Neural crest cell (in vitro differentiated cells): ENCODE results near the gene EIF3I. TPM values are rescaled to one million over a fixed set of nuclear protein-coding genes. Genes with fewer than 3 reads are reported as not detected.
"Not testable (repeated sequence)": the region's sequence is repeated elsewhere in the genome, so short reads cannot be mapped to it uniquely, and the experiment has no call there.

ENCODE experiments used
- DNase-seq: peaks from one replicate; pipeline ENCODE4 v3.0.0; 2021; ENCODE audit warnings: low read depth, mixed read lengths, low spot score
- H3K27ac Mint-ChIP-seq: one replicate; pipeline ENCODE4 v1.8.0; 2021; ENCODE audit warnings: mild to moderate bottlenecking, mixed read lengths; ENCODE audit not compliant: unreplicated experiment
- H3K27me3 Mint-ChIP-seq: 2 replicates; pipeline ENCODE4 v1.8.0; 2021; ENCODE audit warnings: low read depth, mild to moderate bottlenecking, mixed read lengths
- H3K36me3 Mint-ChIP-seq: 2 replicates; pipeline ENCODE4 v1.8.0; 2021; ENCODE audit warnings: low read depth, mild to moderate bottlenecking, mixed read lengths
- H3K4me1 Mint-ChIP-seq: 2 replicates; pipeline ENCODE4 v1.8.0; 2021; ENCODE audit warnings: mixed read lengths
- H3K4me3 Mint-ChIP-seq: one replicate; pipeline ENCODE4 v1.8.0; 2021; ENCODE audit warnings: mild to moderate bottlenecking, mixed read lengths
- H3K9me3 Mint-ChIP-seq: 2 replicates; pipeline ENCODE4 v1.8.0; 2021; ENCODE audit warnings: mixed read lengths
- CTCF ChIP-seq: fragments of 200-600 bp; sonication (generic); conservative IDR thresholded peaks from 2 replicates; pipeline ENCODE4 v1.5.0; 2021; ENCODE audit warnings: antibody characterized with exemption, mild to moderate bottlenecking
- total RNA-seq: library from RNA; stranded (reverse); gene quantifications from 2 replicates; pipeline ENCODE4 v1.2.1, GENCODE V29; 2021

EIF3I gene
- total RNA-seq, 1 donor from 2014 or later: 190 TPM

GRCh38 chr1:32255072-32256071 lies 33.2 kb downstream of the EIF3I start:
- no peak overlapping the region for H3K4me3 Mint-ChIP-seq
- H3K36me3 Mint-ChIP-seq: no peaks in the 10 kb centered on the region
- H3K4me1 Mint-ChIP-seq: peaks cover 5% of the 10 kb centered on the region
- H3K27me3 Mint-ChIP-seq: peaks cover 3% of the 10 kb centered on the region
- no peak overlapping the region for H3K27ac Mint-ChIP-seq
- no peaks in the 10 kb centered on the region for H3K9me3 Mint-ChIP-seq
- no peak for DNase-seq
- no peak for TF ChIP-seq CTCF

DNA sequence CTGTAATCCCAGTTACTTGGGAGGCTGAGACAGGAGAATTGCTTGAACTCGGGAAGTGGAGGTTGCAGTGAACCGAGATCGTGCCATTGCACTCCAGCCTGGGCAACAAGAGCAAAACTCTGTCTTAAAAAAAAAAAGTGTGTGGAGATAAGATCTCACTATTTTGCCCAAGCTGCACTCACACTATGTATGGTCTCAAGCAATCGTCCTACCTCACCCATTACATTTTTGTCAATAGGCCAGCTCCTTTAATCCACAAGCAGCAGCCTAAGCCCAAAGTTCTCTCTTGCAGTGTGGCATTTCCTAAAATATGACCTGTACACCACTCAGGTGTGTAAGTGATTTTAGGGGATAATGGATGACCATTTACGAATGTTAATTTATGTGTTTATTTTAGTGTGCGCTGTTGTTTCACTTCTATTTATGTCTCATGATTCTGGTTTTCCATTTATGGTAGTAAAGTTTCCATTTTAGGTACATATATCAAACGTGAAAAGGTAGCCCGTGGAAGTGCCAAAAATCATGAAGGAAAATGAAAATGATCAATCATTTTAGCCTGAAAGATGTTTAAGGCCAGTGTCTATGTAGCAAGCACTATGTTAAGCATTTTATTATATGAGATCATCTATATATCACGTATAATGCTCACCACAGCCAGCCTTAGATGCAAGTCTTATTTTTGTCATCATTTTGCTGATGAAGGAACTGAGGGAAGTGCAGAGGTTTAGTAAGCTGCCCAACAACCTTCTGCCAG lies 34.4 kb downstream of the EIF3I start:
- no peaks in the 10 kb centered on the region for H3K9me3 Mint-ChIP-seq
- no peak for DNase-seq
- TF ChIP-seq CTCF: no peak
- no peak overlapping the region for H3K27ac Mint-ChIP-seq
- H3K4me3 Mint-ChIP-seq: no peak overlapping the region
- H3K27me3 Mint-ChIP-seq: peaks cover 3% of the 10 kb centered on the region
- no peaks in the 10 kb centered on the region for H3K4me1 Mint-ChIP-seq
- H3K36me3 Mint-ChIP-seq: no peaks in the 10 kb centered on the region

GRCh38 chr1:32257227-32257508 lies 35.0 kb downstream of the EIF3I start:
- H3K4me3 Mint-ChIP-seq: no peak overlapping the region
- no peaks in the 10 kb centered on the region for H3K4me1 Mint-ChIP-seq
- no peaks in the 10 kb centered on the region for H3K36me3 Mint-ChIP-seq
- no peak for DNase-seq
- H3K27me3 Mint-ChIP-seq: peaks cover 3% of the 10 kb centered on the region
- H3K9me3 Mint-ChIP-seq: no peaks in the 10 kb centered on the region
- TF ChIP-seq CTCF: no peak
- no peak overlapping the region for H3K27ac Mint-ChIP-seq

GRCh38 chr1:32263236-32263593 lies 41.0 kb downstream of the EIF3I start:
- H3K36me3 Mint-ChIP-seq, DNase-seq, H3K9me3 Mint-ChIP-seq, H3K4me1 Mint-ChIP-seq, H3K4me3 Mint-ChIP-seq, H3K27me3 Mint-ChIP-seq, H3K27ac Mint-ChIP-seq: not testable (repeated sequence)

GRCh38 chr1:32263744-32264143 lies 41.5 kb downstream of the EIF3I start:
- H3K9me3 Mint-ChIP-seq: no peaks in the 10 kb centered on the region
- no peaks in the 10 kb centered on the region for H3K4me1 Mint-ChIP-seq
- no peak for DNase-seq
- TF ChIP-seq CTCF: no peak
- no peak overlapping the region for H3K27ac Mint-ChIP-seq
- H3K36me3 Mint-ChIP-seq: no peaks in the 10 kb centered on the region
- H3K27me3 Mint-ChIP-seq: no peaks in the 10 kb centered on the region
- H3K4me3 Mint-ChIP-seq: no peak overlapping the region

DNA sequence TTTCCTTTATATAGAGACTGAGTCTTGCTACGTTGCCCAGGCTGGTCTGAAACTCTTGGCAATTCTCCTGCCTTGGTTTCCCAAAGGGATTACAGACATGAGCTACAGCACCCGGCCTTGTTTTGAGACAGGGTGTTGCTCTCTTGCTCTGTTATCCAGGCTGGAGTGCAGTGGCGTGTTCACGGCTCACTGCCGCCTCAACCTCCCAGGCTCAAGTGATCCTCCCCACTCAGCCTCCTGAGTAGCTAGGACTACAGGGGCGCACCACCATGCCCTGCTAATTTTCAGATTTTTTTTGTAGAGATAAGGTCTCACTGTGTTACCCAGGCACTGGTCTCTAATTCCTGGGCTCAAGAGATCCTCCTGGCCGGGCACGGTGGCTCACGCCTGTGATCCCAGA lies 43.6 kb downstream of the EIF3I start:
- TF ChIP-seq CTCF: no peak

More for the DNA sequence above, 43.6 kb downstream of the EIF3I start:
- no peaks in the 10 kb centered on the region for H3K4me1 Mint-ChIP-seq
- no peaks in the 10 kb centered on the region for H3K36me3 Mint-ChIP-seq
- no peak overlapping the region for H3K27ac Mint-ChIP-seq
- H3K9me3 Mint-ChIP-seq: no peaks in the 10 kb centered on the region
- no peak overlapping the region for H3K4me3 Mint-ChIP-seq
- no peak for DNase-seq
- H3K27me3 Mint-ChIP-seq: no peaks in the 10 kb centered on the region
